Measurements from ENCODE around the gene CACNA1E.
A peak's percentile ranks its signal among the peaks of the same experiment; 100 is the strongest.

Gene CACNA1E

GRCh38 chr1:181714428-181714827 is 231.1 kb downstream of the CACNA1E start:
- DNase-seq = no peak

GRCh38 chr1:181718034-181718433 is 234.7 kb downstream of the CACNA1E start:
- no peak for DNase-seq

- DNase-seq = no peak
These were observed 243.1 kb downstream of the CACNA1E start for GRCh38 chr1:181726320-181727012.

- no peak for DNase-seq
These were observed 247.3 kb downstream of the CACNA1E start for GRCh38 chr1:181730606-181731005.

GRCh38 chr1:181732218-181732990 is 249.1 kb downstream of the CACNA1E start:
- DNase-seq = no peak

GRCh38 chr1:181733486-181733885 is 250.2 kb downstream of the CACNA1E start:
- no peak for DNase-seq

- no peak for DNase-seq
These were observed 253.7 kb downstream of the CACNA1E start for GRCh38 chr1:181737056-181737455.

- DNase-seq = no peak
These were observed 255.9 kb downstream of the CACNA1E start for GRCh38 chr1:181739214-181739613.

GRCh38 chr1:181742426-181742825 is 259.1 kb downstream of the CACNA1E start:
- no peak for DNase-seq

- no peak for DNase-seq
These were observed 260.6 kb downstream of the CACNA1E start for GRCh38 chr1:181743878-181744312.

- DNase-seq = no peak
These were observed 262.9 kb downstream of the CACNA1E start for GRCh38 chr1:181746224-181746623.

- no peak for DNase-seq
These were observed 264.7 kb downstream of the CACNA1E start for GRCh38 chr1:181748013-181748412.

- no peak for DNase-seq
These were observed 270.8 kb downstream of the CACNA1E start for GRCh38 chr1:181754103-181754502.

GRCh38 chr1:181759481-181759880 is 276.2 kb downstream of the CACNA1E start:
- DNase-seq = no peak

GRCh38 chr1:181763736-181764135 is 280.4 kb downstream of the CACNA1E start:
- DNase-seq = no peak

- no peak for DNase-seq
These were observed 282.2 kb downstream of the CACNA1E start for GRCh38 chr1:181765451-181766026.

- peak in 1 of 2 experiments; percentile 55 for DNase-seq
These were observed 283.8 kb downstream of the CACNA1E start for GRCh38 chr1:181767001-181767708.

GRCh38 chr1:181768211-181768929 is 285.1 kb downstream of the CACNA1E start:
- no peak for DNase-seq

GRCh38 chr1:181768930-181769280 is 285.6 kb downstream of the CACNA1E start:
- DNase-seq = no peak

GRCh38 chr1:181769846-181770245 is 286.5 kb downstream of the CACNA1E start:
- DNase-seq = no peak

- no peak for DNase-seq
These were observed 289.4 kb downstream of the CACNA1E start for GRCh38 chr1:181772714-181773113.

GRCh38 chr1:181776044-181776443 is 292.7 kb downstream of the CACNA1E start:
- no peak for DNase-seq

GRCh38 chr1:181777286-181777685 is 294.0 kb downstream of the CACNA1E start:
- no peak for DNase-seq
